Neural cell (in vitro differentiated cells): ENCODE data around the gene ABHD17A. TPM values are rescaled to one million over a fixed set of nuclear protein-coding genes. Genes with fewer than 3 reads are reported as not detected.
A peak's percentile ranks its signal among the peaks of the same experiment; 100 is the strongest.

Experiments
- H2AFZ ChIP-seq: fragments of 200-600, 300-800 bp; sonication (generic), shearing (Covaris generic); 2 replicates; pipeline ENCODE4 v1.6.0; 2014; ENCODE audit warnings: low read depth, mild to moderate bottlenecking, antibody characterized with exemption, low read length, moderate library complexity
- H3F3A ChIP-seq: fragments of 200-600 bp; shearing (Covaris generic); 2 replicates; pipeline ENCODE4 v1.6.1; 2016; ENCODE audit warnings: mild to moderate bottlenecking, moderate library complexity, mixed read lengths, antibody characterized with exemption, low read length; ENCODE audit not compliant: insufficient read depth, poor library complexity, severe bottlenecking
- H3K27ac ChIP-seq: fragments of 200-600, 300-800 bp; sonication (generic), shearing (Covaris generic); 2 replicates; pipeline ENCODE4 v1.5.1; 2014; ENCODE audit warnings: mild to moderate bottlenecking, low read length, moderate library complexity
- H3K27me3 ChIP-seq: fragments of 300-800, 200-600 bp; sonication (generic), shearing (Covaris generic); 2 replicates; pipeline ENCODE4 v1.6.0; 2014; ENCODE audit warnings: mild to moderate bottlenecking, low read depth, low read length, moderate library complexity; ENCODE audit not compliant: insufficient read depth
- H3K36me3 ChIP-seq: fragments of 300-800, 200-600 bp; sonication (generic), shearing (Covaris generic); 2 replicates; pipeline ENCODE4 v1.5.1; 2014; ENCODE audit warnings: mild to moderate bottlenecking, antibody characterized with exemption, low read length, moderate library complexity; ENCODE audit not compliant: insufficient read depth
- H3K4me2 ChIP-seq: fragments of 300-800, 200-600 bp; sonication (generic), shearing (Covaris generic); 2 replicates; pipeline ENCODE4 v1.6.0; 2014; ENCODE audit warnings: mild to moderate bottlenecking, low read length
- H3K4me3 ChIP-seq: fragments of 300-800, 200-600 bp; sonication (generic), shearing (Covaris generic); 2 replicates; pipeline ENCODE4 v1.5.1; 2014; ENCODE audit warnings: mild to moderate bottlenecking, low read length, moderate library complexity
- H3K79me2 ChIP-seq: fragments of 200-600 bp; shearing (Covaris generic); replicated peaks from 2 replicates; pipeline ENCODE4 v1.6.0; 2014; ENCODE audit warnings: mild to moderate bottlenecking, low read length, moderate library complexity; ENCODE audit not compliant: insufficient read depth
- H3K9ac ChIP-seq: fragments of 300-800, 200-600 bp; sonication (generic), shearing (Covaris generic); 2 replicates; pipeline ENCODE4 v1.6.1; 2016; ENCODE audit warnings: mild to moderate bottlenecking, low read length, mixed read lengths
- H3K9me2 ChIP-seq: fragments of 200-600 bp; shearing (Covaris generic); 2 replicates; pipeline ENCODE4 v1.6.1; 2016; ENCODE audit warnings: mild to moderate bottlenecking, low read length, mixed read lengths; ENCODE audit not compliant: insufficient read depth
- H3K9me3 ChIP-seq: fragments of 200-600, 300-800 bp; sonication (generic), shearing (Covaris generic); 2 replicates; pipeline ENCODE4 v1.6.1; 2016; ENCODE audit warnings: mild to moderate bottlenecking, mixed run types, low read length, moderate library complexity, mixed read lengths
- H4K20me1 ChIP-seq: fragments of 200-600 bp; shearing (Covaris generic); 2 replicates; pipeline ENCODE4 v1.6.1; 2016; ENCODE audit warnings: mild to moderate bottlenecking, mixed run types; ENCODE audit not compliant: insufficient read depth
- CTCF ChIP-seq: fragments of 450-650 bp; IDR thresholded peaks from 2 replicates; pipeline ENCODE4 v1.5.1; 2014; ENCODE audit warnings: antibody characterized with exemption, mild to moderate bottlenecking, moderate library complexity; ENCODE audit not compliant: poor library complexity, severe bottlenecking
- EP300 ChIP-seq: fragments of 450-650 bp; conservative IDR thresholded peaks from 2 replicates; pipeline ENCODE4 v1.6.1; 2014; ENCODE audit warnings: antibody characterized with exemption, mild to moderate bottlenecking, moderate library complexity; ENCODE audit not compliant: poor library complexity, severe bottlenecking
- EZH2 ChIP-seq: fragments of 200-600, 300-800 bp; shearing (Covaris generic), sonication (generic); IDR thresholded peaks from 2 replicates; pipeline ENCODE4 v1.6.1; 2014; ENCODE audit warnings: antibody characterized with exemption, low read length, borderline replicate concordance, mild to moderate bottlenecking; ENCODE audit not compliant: insufficient read depth, poor library complexity, severe bottlenecking
- MXI1 ChIP-seq: fragments of 450-650 bp; conservative IDR thresholded peaks from 2 replicates; pipeline ENCODE4 v1.6.1; 2014; ENCODE audit warnings: antibody characterized with exemption, mild to moderate bottlenecking; ENCODE audit not compliant: poor library complexity, severe bottlenecking
- POLR2AphosphoS5 ChIP-seq: IDR thresholded peaks from 2 replicates; pipeline ENCODE4 v1.6.1; 2012
- RAD21 ChIP-seq: fragments of 450-650 bp; conservative IDR thresholded peaks from 2 replicates; pipeline ENCODE4 v1.6.1; 2014; ENCODE audit warnings: antibody characterized with exemption, mild to moderate bottlenecking, moderate library complexity
- REST ChIP-seq: IDR thresholded peaks from 2 replicates; pipeline ENCODE4 v1.6.1; 2012; ENCODE audit warnings: borderline replicate concordance
- SMC3 ChIP-seq: fragments of 450-650 bp; conservative IDR thresholded peaks from 2 replicates; pipeline ENCODE4 v1.6.1; 2014; ENCODE audit warnings: antibody characterized with exemption, mild to moderate bottlenecking, moderate library complexity; ENCODE audit not compliant: poor library complexity
- TAF1 ChIP-seq: IDR thresholded peaks from 2 replicates; pipeline ENCODE4 v1.6.1; 2012; ENCODE audit warnings: low read depth
- polyA plus RNA-seq: library from polyadenylated mRNA; depleted of rRNA; stranded (reverse); fragments of >200 nt; gene quantifications from 2 replicates; pipeline ENCODE4 v1.2.3, GENCODE V29; 2014

Gene ABHD17A
- polyA plus RNA-seq, 1 donor from 2014 or later, result 116 TPM

GRCh38 chr19:1862424-1863327 lies 22.6 kb downstream of the ABHD17A start:
- Histone ChIP-seq H3K9ac (peak overlapping the region; percentile 53), H3K9me2 (no peaks in the 10 kb centered on the region), H3K36me3 (no peaks in the 10 kb centered on the region), H3K27ac (no peak overlapping the region), H3K4me2 (peak overlapping the region; percentile 30), H2AFZ (no peak overlapping the region), H3F3A (no peaks in the 10 kb centered on the region), H3K27me3 (peaks cover 26% of the 10 kb centered on the region), H3K9me3 (no peaks in the 10 kb centered on the region), H3K79me2 (no peaks in the 10 kb centered on the region), H3K4me3 (peak overlapping the region; percentile 66), H4K20me1 (no peaks in the 10 kb centered on the region)
- TF ChIP-seq EP300, result no peak
- TF ChIP-seq MXI1, result no peak
- TF ChIP-seq TAF1, result no peak
- TF ChIP-seq EZH2, result no peak
- no peak for TF ChIP-seq REST
- TF ChIP-seq CTCF, result no peak
- no peak for TF ChIP-seq POLR2AphosphoS5
- no peak for TF ChIP-seq RAD21
- TF ChIP-seq SMC3, result no peak

GRCh38 chr19:1862068-1862423 lies 23.2 kb downstream of the ABHD17A start:
- TF ChIP-seq CTCF (no peak), TAF1 (no peak), RAD21 (no peak), MXI1 (no peak)
- Histone ChIP-seq H3K9me2 (no peaks in the 10 kb centered on the region), H3K4me3 (peak overlapping the region; percentile 66), H3K27ac (no peak overlapping the region), H3K27me3 (peaks cover 26% of the 10 kb centered on the region), H3K9ac (peak overlapping the region; percentile 50), H4K20me1 (no peaks in the 10 kb centered on the region), H3K36me3 (no peaks in the 10 kb centered on the region), H3K4me2 (peak overlapping the region; percentile 30), H2AFZ (no peak overlapping the region), H3K79me2 (no peaks in the 10 kb centered on the region), H3K9me3 (no peaks in the 10 kb centered on the region), H3F3A (no peaks in the 10 kb centered on the region)
